ENCODE measurements around the gene KIF6.

KIF6 gene

DNA sequence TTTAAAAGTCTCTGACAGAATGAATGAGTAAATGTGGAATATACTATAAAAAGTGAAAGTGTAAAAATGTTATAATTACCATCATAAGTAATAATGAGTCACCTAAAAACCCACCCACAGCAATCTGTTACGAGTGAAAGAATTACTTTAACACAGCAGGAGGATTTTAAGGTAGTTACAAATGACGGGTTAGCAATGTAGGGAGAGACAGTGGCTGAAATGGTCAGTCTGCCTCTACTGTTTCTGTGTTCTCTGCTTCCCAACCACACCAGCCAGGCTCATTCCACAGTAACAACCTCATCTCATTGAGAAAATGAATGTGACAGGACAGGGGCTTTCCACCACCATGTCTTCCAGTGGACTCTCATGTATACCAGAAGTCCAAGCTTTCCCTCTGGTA lies 278.3 kb downstream of the KIF6 start:
- no peak for DNase-seq (ENCODE audit: low read depth)

DNA sequence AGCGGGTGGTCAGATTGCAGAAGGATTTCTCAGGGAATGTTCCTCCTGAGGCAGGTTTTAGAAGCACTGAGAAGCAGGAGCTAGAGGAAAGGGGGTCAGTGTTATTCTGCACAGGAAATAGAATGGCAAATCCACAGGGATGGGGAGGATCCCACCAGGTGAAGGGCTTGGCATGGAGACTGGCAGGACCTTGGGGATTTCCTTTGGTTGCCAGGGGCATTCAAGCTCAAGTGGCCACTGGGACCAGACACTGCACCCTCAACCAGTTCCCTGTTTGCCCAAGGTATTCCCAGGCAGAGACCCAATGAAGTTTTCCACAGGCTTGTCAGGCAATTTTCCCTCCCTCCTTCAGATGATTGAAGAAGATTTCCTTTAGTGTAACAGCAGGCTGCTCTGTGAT lies 279.5 kb downstream of the KIF6 start:
- DNase-seq (ENCODE audit: low read depth) = no peak

DNA sequence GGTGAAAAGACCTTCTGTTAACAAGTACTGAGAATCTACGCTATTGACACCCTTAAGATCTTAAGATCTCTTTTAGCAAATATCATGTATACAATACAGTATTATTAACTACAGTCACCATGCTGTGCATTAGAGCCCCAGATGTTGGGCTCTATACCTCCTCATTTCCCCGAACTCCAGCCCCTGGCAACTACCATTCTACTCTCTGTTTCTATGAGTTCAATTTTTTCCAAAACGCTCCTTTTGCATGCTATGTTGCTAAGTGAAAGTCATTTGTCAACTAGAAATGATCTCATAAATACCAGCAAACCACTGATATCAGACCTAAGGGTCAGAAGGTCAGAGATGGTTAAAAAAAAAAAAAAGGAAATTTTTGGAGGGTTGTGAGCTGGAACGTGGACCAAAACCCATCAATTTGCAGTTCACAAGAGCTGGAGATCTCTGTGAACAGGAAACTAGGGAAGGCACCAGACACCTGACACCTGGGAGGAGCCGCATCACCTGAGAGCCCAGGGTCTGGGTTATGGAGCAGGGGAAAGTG lies 280.7 kb downstream of the KIF6 start:
- DNase-seq (ENCODE audit: low read depth) = no peak

DNA sequence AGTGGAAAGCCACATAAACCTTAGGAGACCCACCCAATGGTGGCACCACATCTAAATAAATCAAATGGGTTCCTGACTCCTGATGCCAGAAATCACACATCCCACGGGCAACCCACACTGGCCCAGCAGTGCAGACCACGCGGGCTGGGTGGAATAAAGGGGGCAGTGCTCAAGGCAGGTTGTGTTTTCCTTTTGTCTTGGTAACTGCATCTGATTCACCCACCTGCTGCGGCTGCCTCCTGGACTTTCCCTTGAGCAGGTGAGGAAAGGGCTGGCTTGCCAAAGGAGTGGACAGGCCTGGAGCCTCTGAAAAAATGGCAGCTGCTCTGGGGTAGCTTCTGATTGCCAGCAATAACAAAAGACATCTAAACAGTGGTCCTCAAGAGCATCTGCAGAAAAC lies 283.2 kb downstream of the KIF6 start:
- no peak for DNase-seq (ENCODE audit: low read depth)

- no peak for DNase-seq (ENCODE audit: low read depth)
Measured at GRCh38 chr6:39441301-39441700, 283.9 kb downstream of the KIF6 start.

GRCh38 chr6:39440039-39440426 lies 285.2 kb downstream of the KIF6 start:
- DNase-seq (ENCODE audit: low read depth) = no peak

DNA sequence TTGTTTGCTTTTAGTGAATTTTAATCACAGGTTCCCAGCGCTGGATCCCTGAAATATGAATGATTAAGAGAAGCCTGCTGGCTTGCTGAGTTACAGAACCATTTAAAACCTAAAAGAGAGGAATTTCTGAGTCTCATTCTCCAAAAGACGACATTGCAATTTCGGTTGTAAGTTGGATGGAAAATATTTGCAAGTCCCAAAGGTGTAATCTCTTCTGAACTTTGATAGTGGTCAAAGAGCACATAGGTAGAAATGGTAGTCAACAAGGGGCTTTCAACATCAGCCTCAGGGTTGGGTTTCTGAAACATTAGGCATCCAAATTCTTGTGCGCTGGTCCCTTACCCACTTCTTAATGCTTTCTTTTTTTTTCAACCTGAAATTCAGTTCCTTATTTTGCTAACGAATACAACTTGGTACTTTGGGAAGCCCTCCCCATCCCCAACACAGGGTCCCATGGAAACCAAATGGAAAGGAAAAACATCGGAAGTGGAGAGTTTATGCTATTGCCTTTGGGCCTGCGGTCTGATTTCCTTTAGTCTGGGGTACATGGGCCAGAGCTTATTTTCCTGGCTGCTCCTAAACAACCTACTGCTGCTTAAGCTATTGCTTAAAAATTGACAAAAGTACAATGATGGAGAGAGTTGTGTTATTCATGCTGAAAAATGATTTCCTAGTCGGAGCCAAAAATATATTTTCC lies 285.7 kb downstream of the KIF6 start:
- no peak for DNase-seq (ENCODE audit: low read depth)

GRCh38 chr6:39433630-39434029 lies 291.6 kb downstream of the KIF6 start:
- no peak for DNase-seq (ENCODE audit: low read depth)

DNA sequence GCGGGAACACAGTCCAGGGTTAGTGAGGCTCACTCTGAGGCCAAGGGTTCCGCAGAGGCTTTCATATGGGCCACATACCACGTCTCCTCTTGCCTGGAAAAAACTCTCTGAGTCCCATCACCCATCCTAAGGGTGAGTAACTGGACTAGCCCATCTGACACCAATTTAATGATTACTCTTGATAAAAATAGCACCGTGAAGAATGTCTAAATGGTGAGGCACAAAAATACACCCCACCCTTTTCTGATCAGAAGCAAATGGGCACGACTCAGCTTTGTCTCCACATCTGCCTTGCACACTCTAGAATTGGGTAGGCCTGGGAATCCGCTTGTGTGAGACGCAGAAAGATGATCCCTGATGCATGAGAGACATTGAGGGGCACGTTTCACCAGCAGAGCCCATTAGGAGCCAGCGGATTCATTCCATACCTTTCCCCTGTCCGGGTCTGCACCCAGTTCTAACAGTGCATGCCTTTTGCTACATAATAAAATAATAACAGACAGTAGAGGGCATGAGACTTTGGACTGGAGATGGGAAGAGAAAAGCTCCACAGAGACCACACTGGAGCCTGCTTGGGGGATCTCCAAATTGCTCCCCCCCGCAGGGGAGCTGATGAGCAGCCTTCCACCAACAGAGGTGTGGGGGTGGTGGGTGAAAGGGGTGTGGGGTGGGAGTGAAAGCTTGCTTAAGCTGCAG lies 292.7 kb downstream of the KIF6 start:
- no peak for DNase-seq (ENCODE audit: low read depth)

- DNase-seq (ENCODE audit: low read depth) = no peak
Measured at GRCh38 chr6:39430871-39431523, 294.2 kb downstream of the KIF6 start.

GRCh38 chr6:39430446-39430845 lies 294.8 kb downstream of the KIF6 start:
- DNase-seq (ENCODE audit: low read depth) = no peak

- DNase-seq (ENCODE audit: low read depth) = no peak
Measured at GRCh38 chr6:39428816-39429215, 296.4 kb downstream of the KIF6 start.

GRCh38 chr6:39428152-39428551 lies 297.1 kb downstream of the KIF6 start:
- DNase-seq (ENCODE audit: low read depth) = no peak

DNA sequence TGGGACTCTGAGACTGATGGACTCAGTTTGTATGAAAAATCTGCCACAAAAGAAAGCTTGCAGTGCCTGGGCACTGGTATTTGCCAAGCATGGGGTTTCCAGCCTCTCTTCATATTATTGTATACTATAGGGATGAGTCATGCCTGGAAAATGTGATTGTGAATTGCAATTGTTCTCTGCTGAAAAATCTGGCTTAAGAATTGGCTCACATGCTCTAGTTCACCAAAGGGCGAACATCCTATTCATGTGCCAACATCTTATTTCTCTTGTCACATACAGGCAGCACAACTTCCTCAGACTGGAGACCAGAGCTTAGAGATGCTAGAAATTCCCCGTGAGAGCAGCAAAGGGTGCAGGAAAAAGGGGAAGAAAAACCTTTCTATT lies 299.1 kb downstream of the KIF6 start:
- DNase-seq (ENCODE audit: low read depth) = peak; percentile 61

GRCh38 chr6:39425346-39426072 lies 299.7 kb downstream of the KIF6 start:
- no peak for DNase-seq (ENCODE audit: low read depth)

- no peak for DNase-seq (ENCODE audit: low read depth)
Measured at GRCh38 chr6:39424831-39425230, 300.4 kb downstream of the KIF6 start.

DNA sequence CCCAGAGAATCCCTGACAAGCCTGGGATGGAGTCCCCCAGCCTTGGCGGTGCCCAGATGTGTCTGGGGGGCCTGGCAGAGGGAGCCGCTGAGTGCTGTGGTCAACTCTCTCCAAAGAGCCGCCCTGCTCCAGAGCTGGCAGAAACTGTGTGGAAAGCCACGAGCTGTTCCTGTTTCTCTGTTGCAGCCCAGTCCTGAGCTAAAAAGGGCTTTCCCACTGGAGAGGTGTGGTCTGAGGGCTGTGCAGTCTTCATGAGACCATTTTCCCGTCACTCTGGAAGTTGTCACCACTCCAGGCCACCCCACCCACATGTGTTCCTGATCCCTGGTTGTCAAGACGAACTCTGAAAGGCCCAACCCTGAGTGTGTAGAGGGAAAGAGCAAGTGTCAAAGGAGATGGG lies 303.0 kb downstream of the KIF6 start:
- no peak for DNase-seq (ENCODE audit: low read depth)

GRCh38 chr6:39421383-39422225 lies 303.6 kb downstream of the KIF6 start:
- no peak for DNase-seq (ENCODE audit: low read depth)

DNA sequence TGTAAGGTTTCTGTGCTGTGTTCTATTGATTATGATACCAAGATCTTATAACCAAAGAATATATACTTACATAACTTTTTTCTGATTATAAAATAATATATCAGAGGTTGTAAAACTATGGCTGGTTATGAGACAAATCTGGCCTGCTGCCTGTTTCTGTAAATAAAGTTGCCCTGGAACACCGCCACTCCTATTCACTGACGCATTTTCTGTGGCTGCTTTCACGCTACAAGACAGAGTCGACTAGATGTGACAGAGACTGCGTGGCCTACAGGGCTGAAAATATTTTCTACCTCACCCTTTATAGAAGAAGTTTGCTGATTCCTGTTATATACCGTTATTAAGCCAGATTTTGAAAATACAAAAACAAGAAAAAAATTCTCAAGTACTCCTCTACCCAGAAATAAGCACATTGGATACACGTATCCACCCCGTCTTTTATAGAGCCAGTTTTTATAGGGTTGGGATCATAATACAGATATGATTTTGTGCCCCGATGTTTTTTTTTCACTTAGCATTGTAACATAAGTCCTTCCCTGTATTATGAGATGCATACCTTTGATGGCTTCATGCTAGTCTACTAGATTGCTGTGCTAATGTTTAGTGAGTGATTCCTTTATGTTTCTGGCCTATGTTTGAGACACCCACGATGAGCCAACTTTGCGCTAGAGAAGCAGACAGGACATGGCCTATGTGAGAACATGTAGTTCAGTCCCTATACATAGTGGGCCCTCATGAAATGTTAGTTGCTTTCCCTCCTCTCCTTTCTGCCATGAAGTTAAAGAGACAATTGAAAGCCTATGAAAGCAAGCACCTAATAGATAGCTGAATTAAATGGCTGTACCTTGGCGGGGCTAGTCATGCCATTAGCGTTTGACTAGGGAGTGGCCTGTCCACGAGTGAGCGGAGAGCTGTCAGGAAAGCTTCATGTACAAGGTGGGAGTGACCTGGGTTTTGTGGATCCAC lies 304.6 kb downstream of the KIF6 start:
- DNase-seq (ENCODE audit: low read depth) = no peak

DNA sequence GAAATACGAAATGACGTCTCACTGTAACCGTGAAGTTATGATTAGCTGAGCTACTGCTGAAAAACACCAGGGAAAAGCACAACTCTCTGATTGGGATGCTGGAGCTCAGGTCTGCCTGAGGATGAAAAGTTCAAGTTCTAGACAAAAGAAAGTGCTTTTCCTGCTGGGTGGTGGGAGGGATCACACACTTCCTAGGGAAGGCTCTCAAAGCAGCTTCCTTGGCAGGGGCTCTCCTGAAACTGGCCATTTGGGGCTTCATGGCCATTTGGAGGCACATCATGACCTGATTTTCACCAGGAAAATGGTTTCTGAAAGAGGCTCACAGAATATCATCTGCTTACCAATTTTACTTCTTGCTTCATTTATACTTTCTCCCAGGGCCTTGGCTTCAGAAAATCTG lies 305.6 kb downstream of the KIF6 start:
- DNase-seq (ENCODE audit: low read depth) = no peak
